ENCODE data around the gene SDF4.

SDF4 gene

DNA sequence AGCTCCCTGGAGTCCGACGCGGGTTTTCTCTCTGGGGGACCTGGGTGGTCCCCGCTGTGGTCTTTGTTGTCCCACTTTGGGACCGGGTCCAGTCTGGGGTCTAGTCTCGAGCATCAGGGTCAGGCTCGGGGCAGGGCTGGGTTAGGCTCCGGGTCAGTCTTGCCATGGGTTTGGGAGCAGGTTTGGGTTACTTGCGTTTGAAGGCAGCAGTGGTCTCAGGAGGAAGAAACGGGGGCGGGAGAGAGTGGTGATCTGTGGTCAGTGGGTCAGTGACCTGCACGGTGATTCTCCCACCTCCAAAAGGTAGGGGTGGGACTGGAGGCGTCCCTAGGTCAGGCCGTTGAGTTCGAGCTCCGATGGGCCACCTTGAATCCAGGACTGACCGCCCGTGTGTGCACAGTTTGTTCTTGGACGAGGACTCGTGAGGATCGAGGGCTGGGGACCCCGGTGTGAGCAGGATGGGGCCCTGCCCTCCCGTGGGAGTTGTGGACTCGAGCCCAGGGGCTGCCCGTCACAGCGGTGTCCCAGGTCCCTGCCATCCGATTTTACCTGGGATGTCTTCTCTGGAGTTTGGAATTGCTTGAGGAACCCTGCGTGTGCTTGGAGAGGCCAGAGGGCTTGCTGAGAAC lies 2.5 kb upstream of the SDF4 start:
- H3K9ac ChIP-seq (ENCODE audit: low read depth, low read length) = no peak overlapping the region
- H3K4me3 ChIP-seq (ENCODE audit: low read length) = no peak overlapping the region
- H3K27me3 ChIP-seq (ENCODE audit: insufficient read depth, low read length) = no peaks in the 10 kb centered on the region
- 0 out of 2 replicates have a peak, but pooled peaks cover 5% of the 10 kb centered on the region for H3K4me1 ChIP-seq (ENCODE audit: insufficient read depth, low read length)
- peaks cover 8% of the 10 kb centered on the region; the same call in 1 of the 2 replicates for H3K36me3 ChIP-seq (ENCODE audit: insufficient read depth, low read length)
- H3K27ac ChIP-seq (ENCODE audit: low read depth, low read length) = no peak overlapping the region
- no peaks in the 10 kb centered on the region for H3K9me3 ChIP-seq (ENCODE audit: insufficient read depth, low read depth, low read length)
- 96% methylated on average over 28 of the region's 28 CpGs for WGBS

DNA sequence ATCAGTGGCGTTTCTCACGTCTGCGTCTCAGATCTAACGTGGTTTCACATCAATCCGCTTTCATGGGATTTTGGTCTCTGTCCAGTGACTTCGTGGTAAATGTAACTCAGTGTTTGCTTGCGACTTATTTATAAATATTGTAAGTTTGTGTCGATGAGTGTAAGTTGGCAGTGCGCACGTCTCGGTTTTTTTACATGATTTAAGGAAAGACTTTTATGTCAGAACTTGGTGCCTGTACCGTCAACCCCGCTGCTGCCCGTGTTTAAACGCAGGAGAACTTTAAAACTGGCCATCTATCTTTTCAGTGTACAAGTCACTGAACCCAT lies 1.7 kb upstream of the SDF4 start:
- Histone ChIP-seq H3K9ac (ENCODE audit: low read depth, low read length) (no peak overlapping the region), H3K9me3 (ENCODE audit: insufficient read depth, low read depth, low read length) (no peaks in the 10 kb centered on the region), H3K4me3 (ENCODE audit: low read length) (no peak overlapping the region), H3K27me3 (ENCODE audit: insufficient read depth, low read length) (no peaks in the 10 kb centered on the region), H3K36me3 (ENCODE audit: insufficient read depth, low read length) (peaks cover 9% of the 10 kb centered on the region), H3K27ac (ENCODE audit: low read depth, low read length) (no peak overlapping the region), H3K4me1 (ENCODE audit: insufficient read depth, low read length) (0 out of 2 replicates have a peak, but pooled peaks cover 5% of the 10 kb centered on the region)
- WGBS = 97% methylated on average over 15 of the region's 15 CpGs

DNA sequence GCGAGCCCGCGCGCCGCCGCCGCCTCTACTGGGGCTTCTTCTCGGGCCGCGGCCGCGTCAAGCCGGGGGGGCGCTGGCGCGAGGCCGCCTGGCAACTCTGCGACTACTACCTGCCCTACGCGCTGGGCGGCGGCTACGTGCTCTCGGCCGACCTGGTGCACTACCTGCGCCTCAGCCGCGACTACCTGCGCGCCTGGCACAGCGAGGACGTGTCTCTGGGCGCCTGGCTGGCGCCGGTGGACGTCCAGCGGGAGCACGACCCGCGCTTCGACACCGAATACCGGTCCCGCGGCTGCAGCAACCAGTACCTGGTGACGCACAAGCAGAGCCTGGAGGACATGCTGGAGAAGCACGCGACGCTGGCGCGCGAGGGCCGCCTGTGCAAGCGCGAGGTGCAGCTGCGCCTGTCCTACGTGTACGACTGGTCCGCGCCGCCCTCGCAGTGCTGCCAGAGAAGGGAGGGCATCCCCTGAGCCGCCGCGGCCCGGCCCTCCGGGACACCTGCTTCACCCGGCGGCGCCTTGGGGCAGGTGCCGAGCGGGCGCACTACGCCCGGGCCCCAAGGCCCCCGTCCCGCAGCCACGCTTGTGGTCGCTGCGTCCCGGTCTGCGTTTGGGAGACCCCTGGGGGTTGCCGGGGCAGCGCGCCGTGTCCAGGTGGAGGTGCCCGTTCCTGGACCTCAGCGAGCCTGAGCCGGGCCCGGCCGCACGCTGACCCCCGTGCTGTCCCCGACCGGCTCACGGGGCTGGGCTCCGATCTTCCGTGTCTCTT lies 1.2 kb upstream of the SDF4 start:
- Histone ChIP-seq H3K27ac (ENCODE audit: low read depth, low read length) (no peak overlapping the region), H3K9me3 (ENCODE audit: insufficient read depth, low read depth, low read length) (no peaks in the 10 kb centered on the region), H3K4me1 (ENCODE audit: insufficient read depth, low read length) (0 out of 2 replicates have a peak, but pooled peaks cover 5% of the 10 kb centered on the region), H3K4me3 (ENCODE audit: low read length) (peak overlapping the region; percentile 40; the same call in 1 of the 2 replicates), H3K36me3 (ENCODE audit: insufficient read depth, low read length) (peaks cover 14% of the 10 kb centered on the region), H3K27me3 (ENCODE audit: insufficient read depth, low read length) (no peaks in the 10 kb centered on the region), H3K9ac (ENCODE audit: low read depth, low read length) (peak overlapping the region; percentile 70; the same call in 1 of the 2 replicates)
- 96% methylated on average over 98 of the region's 98 CpGs for WGBS

DNA sequence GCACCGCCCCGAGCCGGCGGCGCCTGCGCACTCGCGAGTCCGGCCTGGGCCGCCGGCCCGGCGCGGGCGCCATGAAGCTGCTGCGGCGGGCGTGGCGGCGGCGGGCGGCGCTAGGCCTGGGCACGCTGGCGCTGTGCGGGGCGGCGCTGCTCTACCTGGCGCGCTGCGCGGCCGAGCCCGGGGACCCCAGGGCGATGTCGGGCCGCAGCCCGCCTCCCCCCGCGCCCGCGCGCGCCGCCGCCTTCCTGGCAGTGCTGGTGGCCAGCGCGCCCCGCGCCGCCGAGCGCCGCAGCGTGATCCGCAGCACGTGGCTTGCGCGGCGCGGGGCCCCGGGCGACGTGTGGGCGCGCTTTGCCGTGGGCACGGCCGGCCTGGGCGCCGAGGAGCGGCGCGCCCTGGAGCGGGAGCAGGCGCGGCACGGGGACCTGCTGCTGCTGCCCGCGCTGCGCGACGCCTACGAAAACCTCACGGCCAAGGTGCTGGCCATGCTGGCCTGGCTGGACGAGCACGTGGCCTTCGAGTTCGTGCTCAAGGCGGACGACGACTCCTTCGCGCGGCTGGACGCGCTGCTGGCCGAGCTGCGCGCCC lies 501 bp upstream of the SDF4 start, which contains the start of gene B3GALT6:
Gene B3GALT6, plus strand, starts transcription at position 30 of the 588 bp plus-strand sequence. Its CDS starts 42 bp downstream, at position 72.
- Histone ChIP-seq H3K27me3 (ENCODE audit: insufficient read depth, low read length) (no peaks in the 10 kb centered on the region), H3K36me3 (ENCODE audit: insufficient read depth, low read length) (peaks cover 21% of the 10 kb centered on the region), H3K9ac (ENCODE audit: low read depth, low read length) (peak within 1 kb of the TSS; percentile 91), H3K4me1 (ENCODE audit: insufficient read depth, low read length) (0 out of 2 replicates have a peak, but pooled peaks cover 5% of the 10 kb centered on the region), H3K27ac (ENCODE audit: low read depth, low read length) (peak within 1 kb of the TSS; percentile 78), H3K9me3 (ENCODE audit: insufficient read depth, low read depth, low read length) (no peaks in the 10 kb centered on the region), H3K4me3 (ENCODE audit: low read length) (peak within 1 kb of the TSS; percentile 83)
- 22% methylated on average over 100 of the region's 100 CpGs for WGBS

DNA sequence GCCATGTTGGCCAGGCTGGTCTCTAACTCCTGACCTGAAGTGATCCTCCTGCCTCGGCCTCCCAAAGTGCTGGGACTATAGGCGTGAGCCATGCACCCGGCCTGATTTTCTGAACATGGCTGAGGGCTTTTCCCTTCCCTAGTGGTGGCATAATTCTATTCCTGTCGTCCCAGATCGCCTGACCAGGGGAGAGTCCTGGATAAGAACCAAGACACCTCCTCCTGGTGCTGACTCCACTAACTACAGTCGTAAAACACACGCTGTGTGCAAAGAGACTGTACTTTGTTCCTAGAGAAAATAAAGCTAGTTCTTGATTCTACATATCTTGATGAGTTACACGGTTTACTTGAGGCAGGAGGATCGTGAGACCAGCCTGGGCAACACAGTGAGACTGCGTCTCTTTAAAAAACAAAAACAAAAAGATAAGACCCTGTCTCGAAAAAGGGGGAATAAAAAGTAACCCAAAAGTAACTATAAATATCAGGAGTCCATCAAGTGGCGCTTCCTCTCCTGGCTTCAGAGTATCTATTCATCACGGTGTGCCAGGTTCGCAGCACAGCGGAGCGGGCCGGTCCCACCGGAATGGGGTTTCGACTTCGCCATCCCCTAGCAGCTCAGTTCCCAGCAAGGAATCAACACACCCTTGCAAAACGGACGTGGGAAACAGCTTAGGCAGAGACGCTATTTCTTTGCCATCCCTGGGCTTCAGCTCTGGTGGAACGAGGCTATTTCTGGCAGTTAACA lies 973 bp downstream of the SDF4 start:
- peaks cover 28% of the 10 kb centered on the region for H3K36me3 ChIP-seq (ENCODE audit: insufficient read depth, low read length)
- peak overlapping the region; percentile 83 for H3K4me3 ChIP-seq (ENCODE audit: low read length)
- no peaks in the 10 kb centered on the region for H3K27me3 ChIP-seq (ENCODE audit: insufficient read depth, low read length)
- peak overlapping the region; percentile 91 for H3K9ac ChIP-seq (ENCODE audit: low read depth, low read length)
- no peaks in the 10 kb centered on the region for H3K9me3 ChIP-seq (ENCODE audit: insufficient read depth, low read depth, low read length)
- peak overlapping the region; percentile 78 for H3K27ac ChIP-seq (ENCODE audit: low read depth, low read length)
- WGBS = 37% methylated on average over 24 of the region's 24 CpGs
- 0 out of 2 replicates have a peak, but pooled peaks cover 5% of the 10 kb centered on the region for H3K4me1 ChIP-seq (ENCODE audit: insufficient read depth, low read length)

DNA sequence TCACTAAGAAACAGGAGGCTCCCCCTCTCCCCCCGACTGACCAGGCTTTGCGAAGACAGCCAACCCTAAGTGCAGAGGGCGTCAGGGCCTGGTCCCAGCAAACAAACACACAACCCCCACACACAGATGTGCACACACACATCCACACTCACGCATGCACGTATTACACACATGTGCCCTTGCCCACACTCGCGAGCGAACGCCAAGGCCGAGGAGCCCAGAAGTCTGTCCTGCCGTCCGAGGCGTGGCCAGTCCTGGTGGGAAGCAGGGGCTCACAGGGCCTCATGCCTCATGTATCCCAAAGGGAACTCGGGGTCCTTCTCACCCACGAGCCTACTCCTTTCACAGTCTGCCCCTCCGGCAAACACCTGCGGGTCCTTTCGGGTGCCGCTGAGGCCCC lies 2.0 kb downstream of the SDF4 start:
- H3K4me3 ChIP-seq (ENCODE audit: low read length) = no peak overlapping the region
- H3K27me3 ChIP-seq (ENCODE audit: insufficient read depth, low read length) = no peaks in the 10 kb centered on the region
- 96% methylated on average over 19 of the region's 19 CpGs for WGBS
- peaks cover 36% of the 10 kb centered on the region for H3K36me3 ChIP-seq (ENCODE audit: insufficient read depth, low read length)
- H3K27ac ChIP-seq (ENCODE audit: low read depth, low read length) = no peak overlapping the region
- no peaks in the 10 kb centered on the region for H3K9me3 ChIP-seq (ENCODE audit: insufficient read depth, low read depth, low read length)
- H3K9ac ChIP-seq (ENCODE audit: low read depth, low read length) = no peak overlapping the region
- H3K4me1 ChIP-seq (ENCODE audit: insufficient read depth, low read length) = 0 out of 2 replicates have a peak, but pooled peaks cover 5% of the 10 kb centered on the region

DNA sequence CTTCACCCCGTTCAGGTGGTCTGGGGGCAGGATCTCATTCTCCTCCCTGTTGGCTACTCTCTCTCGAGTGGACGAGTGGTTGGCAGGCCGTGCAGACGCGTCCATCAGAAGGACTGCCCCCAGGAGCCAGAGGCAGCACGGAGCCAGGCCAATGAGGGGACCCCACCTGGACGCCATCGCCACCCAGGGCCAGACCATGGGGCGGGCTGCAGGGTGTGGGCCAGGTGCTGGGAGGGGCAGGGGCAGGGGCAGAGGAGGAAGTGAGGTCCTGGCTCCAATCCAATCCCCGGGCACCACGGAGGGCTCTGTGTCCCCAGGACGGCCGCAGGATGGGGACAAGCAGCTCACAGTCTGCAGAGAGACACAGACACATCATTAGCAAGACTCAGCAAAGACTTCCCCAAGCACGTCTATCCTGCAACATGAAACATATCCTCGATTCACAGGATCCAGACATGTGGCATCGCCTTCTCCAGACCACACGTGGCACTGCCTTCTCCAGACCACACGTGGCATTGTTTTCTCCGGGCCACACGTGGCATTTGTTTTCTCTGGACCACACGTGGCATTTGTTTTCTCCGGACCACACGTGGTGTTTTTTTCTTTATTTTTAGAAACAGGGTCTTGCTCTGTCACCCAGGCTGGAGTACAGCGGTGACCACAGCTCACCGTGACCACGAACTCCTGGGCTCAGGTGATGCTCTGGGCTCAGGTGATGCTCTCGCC lies 3.0 kb downstream of the SDF4 start:
- no peaks in the 10 kb centered on the region for H3K27me3 ChIP-seq (ENCODE audit: insufficient read depth, low read length)
- H3K4me3 ChIP-seq (ENCODE audit: low read length) = no peak overlapping the region
- no peaks in the 10 kb centered on the region for H3K9me3 ChIP-seq (ENCODE audit: insufficient read depth, low read depth, low read length)
- H3K36me3 ChIP-seq (ENCODE audit: insufficient read depth, low read length) = peaks cover 38% of the 10 kb centered on the region
- H3K4me1 ChIP-seq (ENCODE audit: insufficient read depth, low read length) = 0 out of 2 replicates have a peak, but pooled peaks cover 5% of the 10 kb centered on the region
- no peak overlapping the region for H3K27ac ChIP-seq (ENCODE audit: low read depth, low read length)
- no peak overlapping the region for H3K9ac ChIP-seq (ENCODE audit: low read depth, low read length)
- WGBS = 97% methylated on average over 28 of the region's 28 CpGs

DNA sequence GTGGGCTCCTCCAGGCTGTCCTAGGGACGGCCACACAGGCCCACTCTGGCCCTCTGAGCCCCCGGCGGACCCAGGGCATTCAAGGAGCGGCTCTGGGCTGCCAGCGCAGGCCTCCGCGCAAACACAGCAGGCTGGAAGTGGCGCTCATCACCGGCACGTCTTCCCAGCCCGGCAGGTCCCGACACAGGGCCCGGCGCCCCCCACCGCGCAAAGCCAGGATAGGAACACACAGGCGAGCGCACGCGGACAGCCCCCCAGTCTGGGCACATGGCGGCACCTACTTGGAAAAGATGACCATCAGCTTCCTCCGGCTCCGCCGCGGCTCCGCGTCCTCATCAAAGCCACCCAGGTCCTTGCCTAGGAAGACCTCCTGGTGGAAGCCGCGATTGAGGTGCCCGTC lies 3.6 kb downstream of the SDF4 start:
- Histone ChIP-seq H3K4me1 (ENCODE audit: insufficient read depth, low read length) (0 out of 2 replicates have a peak, but pooled peaks cover 5% of the 10 kb centered on the region), H3K27me3 (ENCODE audit: insufficient read depth, low read length) (no peaks in the 10 kb centered on the region), H3K9ac (ENCODE audit: low read depth, low read length) (no peak overlapping the region), H3K36me3 (ENCODE audit: insufficient read depth, low read length) (peaks cover 40% of the 10 kb centered on the region), H3K4me3 (ENCODE audit: low read length) (no peak overlapping the region), H3K9me3 (ENCODE audit: insufficient read depth, low read depth, low read length) (no peaks in the 10 kb centered on the region), H3K27ac (ENCODE audit: low read depth, low read length) (no peak overlapping the region)
- WGBS = 97% methylated on average over 30 of the region's 30 CpGs

DNA sequence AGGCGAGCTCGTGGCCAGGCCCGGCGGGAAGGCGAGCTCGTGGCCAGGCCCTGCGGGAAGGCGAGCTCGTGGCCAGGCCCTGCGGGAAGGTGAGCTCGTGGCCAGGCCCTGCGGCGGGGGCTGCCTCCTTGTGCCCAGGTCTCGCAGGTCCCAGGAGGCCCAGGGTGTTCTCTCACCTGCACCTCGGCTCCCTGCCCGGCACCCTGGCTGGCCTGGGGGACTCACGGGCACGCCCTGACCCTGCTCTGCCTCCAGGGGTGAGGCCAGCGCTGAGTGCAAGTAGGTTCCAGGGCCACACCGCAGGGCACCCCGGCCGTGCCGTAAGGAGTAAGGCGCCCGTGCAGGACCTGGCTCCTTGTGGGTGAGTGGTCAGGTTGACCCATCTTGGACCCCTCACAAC lies 4.4 kb downstream of the SDF4 start:
- 98% methylated on average over 25 of the region's 25 CpGs for WGBS
- no peak overlapping the region for H3K9ac ChIP-seq (ENCODE audit: low read depth, low read length)

DNA sequence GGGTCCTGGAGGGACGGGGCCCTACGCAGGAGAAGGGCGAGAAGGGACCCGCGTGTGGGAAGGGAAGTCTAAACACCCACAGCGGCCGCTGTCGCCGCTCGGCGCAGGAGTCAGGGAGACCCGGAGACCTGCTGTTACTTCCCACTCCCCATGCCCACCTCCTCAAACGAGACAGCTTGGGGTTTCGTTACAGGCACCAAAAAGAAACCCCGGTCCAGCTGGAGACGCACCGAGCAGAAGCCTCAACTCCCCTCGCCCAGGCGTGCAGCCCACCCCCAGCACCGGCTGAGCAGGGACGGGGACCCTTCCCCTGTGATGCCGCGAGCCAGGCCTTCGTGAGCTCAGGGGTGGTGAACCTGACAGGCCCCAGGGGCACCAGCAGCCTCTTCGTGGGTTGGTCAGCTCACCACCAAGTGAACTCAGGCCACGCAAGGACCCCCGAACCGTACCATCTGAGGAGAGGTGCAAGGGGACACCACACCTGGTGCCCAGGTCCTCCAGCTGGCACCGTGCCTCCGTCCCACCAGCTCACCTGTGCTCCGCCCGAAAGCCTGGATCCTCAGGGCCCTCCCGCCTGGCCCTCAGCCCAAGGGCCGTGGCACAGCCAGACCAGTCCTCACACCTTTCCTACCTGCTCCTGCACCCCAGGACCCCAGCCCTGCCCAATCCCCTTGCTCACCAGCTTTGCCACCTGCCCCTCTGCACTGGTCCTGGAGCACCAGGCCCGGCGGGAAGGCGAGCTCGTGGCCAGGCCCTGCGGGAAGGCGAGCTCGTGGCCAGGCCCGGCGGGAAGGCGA lies 5.0 kb downstream of the SDF4 start:
- Histone ChIP-seq H3K4me3 (ENCODE audit: low read length) (no peak overlapping the region), H3K9ac (ENCODE audit: low read depth, low read length) (no peak overlapping the region), H3K4me1 (ENCODE audit: insufficient read depth, low read length) (0 out of 2 replicates have a peak, but pooled peaks cover 5% of the 10 kb centered on the region), H3K27ac (ENCODE audit: low read depth, low read length) (no peak overlapping the region), H3K36me3 (ENCODE audit: insufficient read depth, low read length) (peaks cover 53% of the 10 kb centered on the region), H3K27me3 (ENCODE audit: insufficient read depth, low read length) (no peaks in the 10 kb centered on the region), H3K9me3 (ENCODE audit: insufficient read depth, low read depth, low read length) (no peaks in the 10 kb centered on the region)
- WGBS = 96% methylated on average over 44 of the region's 44 CpGs

More for the DNA sequence above, 4.4 kb downstream of the SDF4 start:
- no peak overlapping the region for H3K4me3 ChIP-seq (ENCODE audit: low read length)
- no peaks in the 10 kb centered on the region for H3K9me3 ChIP-seq (ENCODE audit: insufficient read depth, low read depth, low read length)
- peaks cover 48% of the 10 kb centered on the region for H3K36me3 ChIP-seq (ENCODE audit: insufficient read depth, low read length)
- H3K27me3 ChIP-seq (ENCODE audit: insufficient read depth, low read length) = no peaks in the 10 kb centered on the region
- 0 out of 2 replicates have a peak, but pooled peaks cover 5% of the 10 kb centered on the region for H3K4me1 ChIP-seq (ENCODE audit: insufficient read depth, low read length)
- no peak overlapping the region for H3K27ac ChIP-seq (ENCODE audit: low read depth, low read length)

Data from HUES64 (cell line).